Stimulated activated naive CD8-positive, alpha-beta T cell treated with anti-CD3 and anti-CD28 coated beads, Interleukin-15, Interleukin-2, amounts not matched to agents 100 U/mL and 50 U/mL, for 24 hours (primary cell): Measurements from ENCODE around the gene GAS7.

Source experiments
- ATAC-seq: fragments of 150-1000 bp; cut with Tn5 transposase; one replicate; pipeline ENCODE4 v1.10.0; 2021
- DNase-seq: peaks from one replicate; pipeline ENCODE4 v3.0.0; 2021

Gene GAS7

GRCh38 chr17:10200645-10201044, 2.2 kb upstream of the GAS7 start:
- DNase-seq (no peak), ATAC-seq (no peak)

GRCh38 chr17:10200016-10200415, 1.6 kb upstream of the GAS7 start:
- no peak for ATAC-seq
- DNase-seq = no peak

GRCh38 chr17:10197721-10198508, 491 bp downstream of the GAS7 start:
- DNase-seq (no peak), ATAC-seq (peak; percentile 4)

DNA sequence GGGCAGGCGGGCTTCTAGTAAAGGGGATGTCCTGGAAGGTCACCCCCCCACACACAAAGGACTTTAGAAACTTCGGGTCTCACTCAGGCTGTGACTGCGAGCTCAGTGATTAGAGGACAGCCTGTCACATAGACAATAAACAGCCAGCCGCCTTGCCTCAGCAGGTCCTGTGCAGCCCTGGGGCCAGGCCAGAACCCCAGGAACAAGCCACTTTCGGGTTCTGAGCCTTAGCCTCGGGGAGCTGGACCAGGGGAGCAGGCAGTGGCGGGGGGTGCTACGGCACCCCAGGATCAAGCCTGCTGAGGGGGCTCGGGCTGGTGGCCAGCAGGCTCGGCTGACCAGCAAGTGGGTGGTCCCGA, 1.1 kb downstream of the GAS7 start:
- DNase-seq = no peak
- ATAC-seq = no peak

DNA sequence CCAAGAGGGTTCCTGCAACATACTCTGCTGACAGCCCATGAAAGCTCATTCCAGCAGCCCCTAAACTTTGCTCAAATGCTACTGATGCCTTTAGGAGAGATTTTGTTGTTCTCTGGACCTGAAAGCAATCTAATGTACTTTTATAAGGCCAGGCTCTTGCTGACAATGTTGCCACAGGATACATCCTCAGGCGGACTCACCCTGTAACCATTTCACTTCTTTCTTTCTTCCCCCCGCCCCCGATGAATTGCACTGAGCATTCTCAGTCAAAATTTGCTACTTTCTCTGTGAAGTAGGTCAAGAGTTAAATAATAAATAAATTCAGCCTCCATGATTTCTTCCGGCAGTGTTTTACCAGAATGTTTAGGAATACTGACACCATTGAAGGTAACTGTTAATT, 1.5 kb downstream of the GAS7 start:
- ATAC-seq = no peak
- DNase-seq = no peak

- DNase-seq = no peak
- ATAC-seq = no peak
These were observed 2.0 kb downstream of the GAS7 start for GRCh38 chr17:10196384-10196895.

GRCh38 chr17:10195090-10195805, 3.2 kb downstream of the GAS7 start:
- no peak for ATAC-seq
- DNase-seq = no peak

GRCh38 chr17:10193632-10194031, 4.8 kb downstream of the GAS7 start:
- DNase-seq = no peak

DNA sequence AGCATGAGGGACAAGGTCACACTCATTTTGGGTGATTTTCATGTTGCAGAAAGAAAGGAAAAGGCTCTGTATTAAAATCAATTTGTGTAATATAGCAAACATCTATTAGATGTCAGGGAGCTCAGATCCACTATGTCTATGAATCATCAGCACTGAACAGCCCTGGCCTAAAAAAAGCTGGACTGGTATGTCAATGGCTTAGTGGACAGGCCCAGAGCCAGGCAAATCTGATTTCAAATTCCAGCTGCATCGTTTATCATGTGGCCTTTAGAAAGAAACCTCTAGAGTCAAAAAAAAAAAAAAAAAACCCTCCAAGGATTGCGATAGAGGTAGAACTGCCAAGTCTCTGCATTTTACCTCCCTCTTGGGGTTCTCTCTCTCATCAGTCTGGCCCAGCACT, 5.4 kb downstream of the GAS7 start:
- no peak for DNase-seq
- ATAC-seq = no peak

More at GRCh38 chr17:10193632-10194031, 4.8 kb downstream of the GAS7 start:
- no peak for ATAC-seq

- ATAC-seq (no peak), DNase-seq (no peak)
These were observed 5.9 kb downstream of the GAS7 start for GRCh38 chr17:10192461-10192860.

DNA sequence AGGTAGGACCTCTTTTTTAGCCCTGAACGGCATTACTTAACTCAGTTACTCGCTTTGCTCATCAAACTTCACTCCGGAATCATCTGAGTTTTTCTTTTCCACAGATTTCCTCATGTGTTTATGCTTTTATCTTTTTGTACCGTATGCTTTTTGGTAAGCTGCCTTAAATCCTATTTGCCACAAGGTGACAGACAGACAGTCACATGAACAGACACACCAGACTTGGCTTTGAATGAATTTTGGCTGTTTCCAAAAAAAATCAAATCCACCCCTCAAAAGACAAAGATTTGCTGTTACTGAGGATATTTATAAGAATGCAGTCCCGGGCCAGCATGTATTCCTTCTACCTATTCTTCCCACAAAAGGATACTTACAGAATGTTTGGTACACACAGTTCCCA, 10.9 kb downstream of the GAS7 start:
- DNase-seq (no peak), ATAC-seq (no peak)

GRCh38 chr17:10186771-10187410, 11.5 kb downstream of the GAS7 start:
- ATAC-seq (no peak), DNase-seq (no peak)

DNA sequence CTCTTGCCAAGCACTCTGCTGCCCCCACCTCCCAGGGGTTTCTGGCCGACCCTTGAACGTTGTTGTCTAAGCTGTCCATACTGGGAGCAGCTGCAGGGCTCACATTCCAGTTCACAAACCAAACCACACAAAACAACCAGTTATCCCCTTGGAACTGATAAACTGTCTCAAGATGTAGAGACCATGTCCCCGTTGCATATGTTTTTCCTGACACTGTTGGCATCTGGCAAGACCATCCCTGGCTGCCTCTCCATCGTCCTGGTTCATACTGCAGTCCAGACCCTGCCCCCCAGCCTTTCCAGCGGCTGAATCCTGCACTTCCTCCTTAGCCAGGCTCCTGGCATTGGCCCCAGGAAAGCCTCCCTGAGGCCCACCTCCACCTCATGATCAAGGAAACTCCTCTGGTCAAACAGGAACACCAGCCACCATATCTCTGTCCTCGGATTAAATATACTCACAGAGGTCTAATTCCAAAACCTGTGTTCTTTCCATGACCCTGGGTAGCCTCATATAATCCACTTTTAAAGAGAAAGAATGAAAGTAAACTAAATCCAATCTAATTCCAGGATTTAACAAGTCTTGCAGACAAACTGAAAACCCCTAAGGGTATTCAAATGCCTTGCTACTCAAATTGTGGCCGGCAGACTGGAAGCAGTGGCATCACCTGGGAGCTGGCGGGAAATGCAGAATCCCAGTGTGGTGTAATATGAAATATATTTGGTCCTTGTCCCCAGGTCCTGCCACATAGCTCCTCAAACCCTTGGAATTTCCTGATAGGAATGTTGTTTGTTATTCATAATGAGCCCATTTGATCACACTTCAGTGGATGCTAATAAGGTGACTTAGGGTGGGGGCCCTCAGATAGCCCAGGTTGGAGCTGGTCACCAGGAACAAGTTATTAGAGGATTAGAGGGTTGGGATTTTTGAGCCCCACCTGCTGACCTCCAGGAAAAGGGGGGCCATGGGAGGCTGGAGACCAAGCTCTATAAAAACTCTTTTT, 14.2 kb downstream of the GAS7 start:
- ATAC-seq (no peak), DNase-seq (no peak)

DNA sequence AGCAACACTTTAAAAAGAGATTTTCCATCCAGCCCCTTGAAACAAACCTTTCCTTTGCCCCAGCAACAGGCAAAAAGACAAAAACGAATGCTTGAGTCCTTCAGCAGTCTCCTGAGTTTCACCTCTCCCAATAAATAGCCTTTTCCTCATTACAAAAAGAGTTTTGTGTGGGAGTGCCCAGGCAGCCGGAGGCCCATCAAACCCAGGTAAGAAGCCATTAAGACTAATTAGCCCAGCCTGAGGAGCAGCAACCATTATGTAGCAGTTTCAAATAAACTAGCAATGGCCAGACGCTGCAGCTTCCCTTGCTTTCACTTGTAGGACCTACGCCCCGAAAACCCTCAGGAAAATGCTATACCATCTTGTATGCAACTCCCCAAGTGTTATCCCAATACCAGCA, 15.6 kb downstream of the GAS7 start:
- DNase-seq (no peak), ATAC-seq (no peak)

DNA sequence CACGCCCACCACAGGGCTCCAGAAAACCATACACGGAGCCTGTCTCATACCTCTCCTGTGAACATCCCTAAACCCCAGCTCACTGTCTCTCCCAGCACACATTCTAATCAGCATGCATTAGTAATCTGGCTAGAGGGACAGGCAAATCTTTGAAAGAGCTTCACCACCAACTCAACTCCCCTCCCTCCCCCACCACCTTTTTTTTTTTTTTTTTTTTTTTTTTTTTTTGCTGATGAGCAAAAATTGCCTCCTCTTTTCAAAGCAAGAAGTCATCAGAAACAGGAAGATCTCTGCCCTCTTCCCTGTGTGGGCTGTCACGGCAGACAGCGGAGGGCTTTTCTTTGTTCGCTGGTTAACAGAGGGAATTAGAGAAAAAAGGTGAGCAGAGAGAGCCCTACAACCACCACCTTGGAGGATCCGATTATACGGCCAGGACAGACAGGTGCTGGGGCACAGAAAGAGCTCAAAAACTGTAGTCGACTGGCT, 19.9 kb downstream of the GAS7 start:
- DNase-seq (no peak), ATAC-seq (no peak)

- ATAC-seq (no peak), DNase-seq (no peak)
These were observed 20.4 kb downstream of the GAS7 start for GRCh38 chr17:10177913-10178505.

- no peak for ATAC-seq
These were observed 21.1 kb downstream of the GAS7 start for GRCh38 chr17:10177131-10177912.

DNA sequence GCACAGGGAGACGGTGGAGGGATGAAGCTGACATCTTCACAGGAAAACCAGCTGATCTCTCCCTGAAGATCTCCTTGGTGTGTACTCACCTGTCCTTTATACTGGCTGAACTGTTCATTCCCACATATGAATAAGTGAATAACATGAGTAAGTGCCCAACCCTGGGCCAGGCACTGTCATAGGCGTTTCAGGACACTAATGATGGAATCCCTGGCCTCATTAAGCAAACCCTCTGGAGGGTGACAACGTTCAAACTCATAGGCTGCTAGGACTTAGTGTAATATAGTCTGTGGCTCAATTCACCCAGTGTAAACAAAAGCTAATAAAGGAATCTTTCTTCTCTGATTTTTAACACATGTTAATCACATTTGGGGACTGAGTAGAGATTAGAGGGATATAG, 24.5 kb downstream of the GAS7 start:
- DNase-seq (no peak), ATAC-seq (no peak)

More at GRCh38 chr17:10177131-10177912, 21.1 kb downstream of the GAS7 start:
- DNase-seq = no peak

DNA sequence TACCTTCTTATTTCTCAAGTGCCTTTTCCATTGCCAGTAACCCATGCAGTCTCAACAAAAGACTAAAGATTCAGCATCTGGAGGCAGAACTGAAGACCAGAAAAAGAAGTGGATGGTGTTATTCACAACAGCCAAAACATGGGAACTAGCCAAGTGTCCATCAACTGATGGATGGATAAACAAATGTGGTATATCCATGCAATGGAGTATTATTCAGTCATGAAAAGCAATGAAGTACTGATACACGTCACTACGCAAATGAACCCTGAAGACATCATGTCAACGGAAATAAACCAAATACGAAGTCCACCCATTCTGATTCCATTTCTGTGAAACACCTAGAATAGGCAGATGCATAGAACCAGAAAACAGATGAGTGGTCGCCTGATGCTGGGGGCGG, 25.6 kb downstream of the GAS7 start:
- ATAC-seq = no peak
- no peak for DNase-seq

DNA sequence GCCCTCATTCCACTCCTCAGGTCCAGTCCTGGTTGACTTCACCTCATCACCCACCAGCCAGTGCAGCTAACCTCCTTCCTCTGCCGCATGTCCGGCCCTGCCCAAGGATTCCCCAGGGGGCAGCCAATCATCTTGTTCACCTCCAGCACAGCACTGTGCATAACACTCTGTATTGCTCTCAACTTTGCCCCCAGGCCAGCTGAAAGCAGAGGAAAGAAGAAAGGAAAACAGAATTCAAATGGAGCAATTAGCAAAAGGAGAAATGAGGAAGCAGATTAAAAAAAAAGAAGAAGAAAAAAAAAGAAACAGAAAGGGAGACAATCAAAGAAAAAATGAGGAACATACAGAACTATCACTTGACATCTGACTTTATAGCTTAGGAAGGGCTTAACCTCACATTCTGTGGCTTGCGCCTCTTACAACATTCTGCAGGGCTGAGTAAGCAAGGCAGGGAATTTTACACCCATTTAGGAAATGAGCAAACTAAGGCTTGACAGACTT, 26.1 kb downstream of the GAS7 start:
- ATAC-seq (peak; percentile 41), DNase-seq (no peak)
